ENCODE results near the gene AGAP3.

- TF ChIP-seq CTCF (IDR thresholded peaks at IDR 0.05) (peak in 1 of 12 donors; percentile 20), POLR2A (IDR thresholded peaks at IDR 0.05) (no peak)
Measured at GRCh38 chr7:151060416-151061212, 25.7 kb upstream of the AGAP3 start.
